WERI-Rb-1 (cell line): ENCODE results near the gene FADS6.
A peak's percentile ranks its signal among the peaks of the same experiment; 100 is the strongest.

Experiments used
- DNase-seq: peaks from one replicate; pipeline ENCODE4 v3.0.0-alpha.2; 2020
- H3K27ac ChIP-seq: fragments of 250-450 bp; sonication (Bioruptor Pico); 2 replicates; pipeline ENCODE4 v1.5.1; 2020; ENCODE audit warnings: mild to moderate bottlenecking, moderate library complexity
- H3K27me3 ChIP-seq: fragments of 250-450 bp; sonication (Bioruptor Pico); 2 replicates; pipeline ENCODE4 v1.5.1; 2021; ENCODE audit warnings: mild to moderate bottlenecking, low read depth, moderate library complexity; ENCODE audit not compliant: insufficient read depth, severe bottlenecking
- H3K36me3 ChIP-seq: fragments of 250-450 bp; sonication (Bioruptor Pico); 2 replicates; pipeline ENCODE4 v1.5.1; 2020; ENCODE audit warnings: mild to moderate bottlenecking, moderate library complexity
- H3K4me3 ChIP-seq: 2 replicates; pipeline ENCODE4 v1.5.1; 2011; ENCODE audit warnings: low read depth, mild to moderate bottlenecking, control low read depth, low read length
- H3K9me3 ChIP-seq: fragments of 250-450 bp; sonication (Bioruptor Pico); 2 replicates; pipeline ENCODE4 v1.5.1; 2021; ENCODE audit warnings: mild to moderate bottlenecking, moderate library complexity; ENCODE audit not compliant: severe bottlenecking
- CTCF ChIP-seq: IDR thresholded peaks from 2 replicates; pipeline ENCODE4 v1.5.1; 2011; ENCODE audit warnings: low read depth, mild to moderate bottlenecking, control low read depth, inconsistent platforms, low read length

FADS6 gene

GRCh38 chr17:74877592-74878548 is 15.6 kb downstream of the FADS6 start:
- Histone ChIP-seq H3K36me3 (no peaks in the 10 kb centered on the region), H3K9me3 (no peaks in the 10 kb centered on the region), H3K27me3 (no peaks in the 10 kb centered on the region), H3K27ac (no peak overlapping the region), H3K4me3 (no peak overlapping the region)
- no peak for TF ChIP-seq CTCF
- DNase-seq: no peak

- H3K4me3 ChIP-seq: no peak overlapping the region
- DNase-seq: no peak
- TF ChIP-seq CTCF: no peak
- H3K27ac ChIP-seq: no peak overlapping the region
- H3K27me3 ChIP-seq: no peaks in the 10 kb centered on the region
- H3K36me3 ChIP-seq: peaks cover 3% of the 10 kb centered on the region
- no peaks in the 10 kb centered on the region for H3K9me3 ChIP-seq
Observed at GRCh38 chr17:74875977-74876593, 17.3 kb downstream of the FADS6 start.

- no peak overlapping the region for H3K27ac ChIP-seq
- H3K9me3 ChIP-seq: no peaks in the 10 kb centered on the region
- H3K36me3 ChIP-seq: peaks cover 4% of the 10 kb centered on the region
- no peaks in the 10 kb centered on the region for H3K27me3 ChIP-seq
- H3K4me3 ChIP-seq: no peak overlapping the region
- TF ChIP-seq CTCF: no peak
- DNase-seq: no peak
Observed at GRCh38 chr17:74875155-74875976, 18.1 kb downstream of the FADS6 start.

GRCh38 chr17:74874615-74875037 is 18.8 kb downstream of the FADS6 start:
- H3K4me3 ChIP-seq: no peak overlapping the region
- TF ChIP-seq CTCF: no peak
- no peak for DNase-seq
- H3K36me3 ChIP-seq: peaks cover 9% of the 10 kb centered on the region
- H3K27me3 ChIP-seq: no peaks in the 10 kb centered on the region
- H3K9me3 ChIP-seq: no peaks in the 10 kb centered on the region
- no peak overlapping the region for H3K27ac ChIP-seq

GRCh38 chr17:74873874-74874614 is 19.4 kb downstream of the FADS6 start:
- Histone ChIP-seq H3K9me3 (no peaks in the 10 kb centered on the region), H3K27ac (peak overlapping the region; percentile 96), H3K4me3 (peak overlapping the region; percentile 89), H3K36me3 (peaks cover 13% of the 10 kb centered on the region), H3K27me3 (no peaks in the 10 kb centered on the region)
- no peak for TF ChIP-seq CTCF
- no peak for DNase-seq
